Activated CD8-positive, alpha-beta memory T cell treated with anti-CD3 and anti-CD28 coated beads for 48 hours (primary cell): ENCODE data around the gene COG5.

Experiments
- DNase-seq, 3 experiments: peaks; one replicate each; pipeline ENCODE4 v3.0.0-alpha.2; 2020; ENCODE audit warnings: low read depth in 2 of 3, low spot score in 2 of 3

The COG5 gene

GRCh38 chr7:107396990-107397389 lies 166.7 kb downstream of the COG5 start:
- DNase-seq, result no peak

GRCh38 chr7:107396081-107396480 lies 167.6 kb downstream of the COG5 start:
- no peak for DNase-seq

GRCh38 chr7:107394831-107395230 lies 168.9 kb downstream of the COG5 start:
- DNase-seq, result no peak

GRCh38 chr7:107394276-107394675 lies 169.4 kb downstream of the COG5 start:
- DNase-seq, result no peak

- no peak for DNase-seq
Measured at GRCh38 chr7:107392830-107393229, 170.9 kb downstream of the COG5 start.

- DNase-seq, result no peak
Measured at GRCh38 chr7:107390916-107391315, 172.8 kb downstream of the COG5 start.

GRCh38 chr7:107388604-107389003 lies 175.1 kb downstream of the COG5 start:
- no peak for DNase-seq

- DNase-seq, result no peak
Measured at GRCh38 chr7:107387573-107388219, 176.0 kb downstream of the COG5 start.

GRCh38 chr7:107387128-107387527 lies 176.6 kb downstream of the COG5 start:
- DNase-seq, result no peak

GRCh38 chr7:107386548-107387102 lies 177.1 kb downstream of the COG5 start:
- DNase-seq, result no peak

GRCh38 chr7:107384025-107384424 lies 179.7 kb downstream of the COG5 start:
- DNase-seq, result no peak

- no peak for DNase-seq
Measured at GRCh38 chr7:107383203-107383602, 180.5 kb downstream of the COG5 start.

- no peak for DNase-seq
Measured at GRCh38 chr7:107381453-107381852, 182.3 kb downstream of the COG5 start.

GRCh38 chr7:107373354-107373753 lies 190.4 kb downstream of the COG5 start:
- DNase-seq, result no peak

GRCh38 chr7:107372298-107372697 lies 191.4 kb downstream of the COG5 start:
- DNase-seq, result no peak

- DNase-seq, result no peak
Measured at GRCh38 chr7:107370816-107371215, 192.9 kb downstream of the COG5 start.

GRCh38 chr7:107364787-107365186 lies 198.9 kb downstream of the COG5 start:
- DNase-seq, result no peak

- DNase-seq, result no peak
Measured at GRCh38 chr7:107359520-107360316, 204.0 kb downstream of the COG5 start.

GRCh38 chr7:107355616-107356015 lies 208.1 kb downstream of the COG5 start:
- no peak for DNase-seq

GRCh38 chr7:107354640-107355039 lies 209.1 kb downstream of the COG5 start:
- no peak for DNase-seq

GRCh38 chr7:107353701-107354100 lies 210.0 kb downstream of the COG5 start:
- DNase-seq, result no peak

- DNase-seq, result no peak
Measured at GRCh38 chr7:107345898-107346297, 217.8 kb downstream of the COG5 start.
